ENCODE data around the gene CAPG. TPM values are rescaled to one million over a fixed set of nuclear protein-coding genes. Genes with fewer than 3 reads are reported as not detected.
"Not testable (repeated sequence)": the region's sequence is repeated elsewhere in the genome, so short reads cannot be mapped to it uniquely, and the experiment has no call there.

CAPG gene
- total RNA-seq, 1 donor from 2014 or later = 32.6 TPM

DNA sequence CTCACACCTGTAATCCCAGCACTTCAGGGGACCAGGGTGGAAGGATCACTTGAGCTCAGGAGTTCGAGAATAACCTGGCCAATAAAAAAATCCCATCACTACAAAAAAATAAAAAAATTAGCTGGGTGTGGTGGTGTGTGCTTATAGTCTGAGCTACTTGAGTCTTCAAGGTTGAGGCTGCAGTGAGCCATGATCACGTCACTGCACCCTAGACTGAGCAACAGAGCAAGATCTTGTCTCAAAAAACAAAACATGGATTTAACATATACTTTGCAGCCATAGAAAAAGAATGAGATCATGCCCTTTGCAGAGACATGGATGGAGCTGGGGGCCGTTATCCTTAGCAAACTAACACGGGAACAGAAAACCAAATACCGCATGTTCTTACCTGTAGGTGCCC lies 30.6 kb upstream of the CAPG start:
- Mint-ChIP-seq H3K9me3 (no peaks in the 10 kb centered on the region), H3K4me1 (peaks cover 22% of the 10 kb centered on the region), H3K27me3 (ENCODE audit: low read depth) (no peaks in the 10 kb centered on the region), H3K36me3 (ENCODE audit: low read depth) (no peaks in the 10 kb centered on the region), H3K4me3 (no peak overlapping the region), H3K27ac (ENCODE audit: unreplicated experiment) (no peak overlapping the region)
- no peak for DNase-seq (ENCODE audit: low read depth, low spot score)
- TF ChIP-seq, protein P1, sequence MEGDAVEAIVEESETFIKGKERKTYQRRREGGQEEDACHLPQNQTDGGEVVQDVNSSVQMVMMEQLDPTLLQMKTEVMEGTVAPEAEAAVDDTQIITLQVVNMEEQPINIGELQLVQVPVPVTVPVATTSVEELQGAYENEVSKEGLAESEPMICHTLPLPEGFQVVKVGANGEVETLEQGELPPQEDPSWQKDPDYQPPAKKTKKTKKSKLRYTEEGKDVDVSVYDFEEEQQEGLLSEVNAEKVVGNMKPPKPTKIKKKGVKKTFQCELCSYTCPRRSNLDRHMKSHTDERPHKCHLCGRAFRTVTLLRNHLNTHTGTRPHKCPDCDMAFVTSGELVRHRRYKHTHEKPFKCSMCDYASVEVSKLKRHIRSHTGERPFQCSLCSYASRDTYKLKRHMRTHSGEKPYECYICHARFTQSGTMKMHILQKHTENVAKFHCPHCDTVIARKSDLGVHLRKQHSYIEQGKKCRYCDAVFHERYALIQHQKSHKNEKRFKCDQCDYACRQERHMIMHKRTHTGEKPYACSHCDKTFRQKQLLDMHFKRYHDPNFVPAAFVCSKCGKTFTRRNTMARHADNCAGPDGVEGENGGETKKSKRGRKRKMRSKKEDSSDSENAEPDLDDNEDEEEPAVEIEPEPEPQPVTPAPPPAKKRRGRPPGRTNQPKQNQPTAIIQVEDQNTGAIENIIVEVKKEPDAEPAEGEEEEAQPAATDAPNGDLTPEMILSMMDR (conservative IDR thresholded peaks at IDR 0.05) = no peak

DNA sequence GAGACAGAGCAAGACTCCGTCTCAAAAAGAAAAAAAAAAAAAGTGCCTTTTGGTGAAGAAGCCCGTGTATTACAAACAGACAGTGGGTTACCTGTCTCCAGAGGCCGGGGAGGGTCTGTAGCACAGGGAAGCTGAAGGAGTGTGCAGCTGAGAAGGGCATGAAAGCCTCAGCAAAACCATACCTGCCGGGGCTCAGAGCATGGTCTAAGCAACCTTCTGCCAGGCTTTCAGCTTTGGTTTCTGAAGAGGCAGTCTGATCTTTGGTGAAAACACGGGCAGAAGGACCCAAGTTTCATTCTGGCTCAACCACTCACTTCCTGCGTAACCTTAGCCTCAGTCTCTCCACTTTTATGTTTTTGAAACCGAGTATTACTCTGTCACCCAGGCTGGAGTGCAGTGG lies 29.8 kb upstream of the CAPG start:
- Mint-ChIP-seq H3K4me3 (no peak overlapping the region), H3K27ac (ENCODE audit: unreplicated experiment) (no peak overlapping the region), H3K9me3 (no peaks in the 10 kb centered on the region), H3K4me1 (peaks cover 22% of the 10 kb centered on the region), H3K27me3 (ENCODE audit: low read depth) (no peaks in the 10 kb centered on the region), H3K36me3 (ENCODE audit: low read depth) (no peaks in the 10 kb centered on the region)
- DNase-seq (ENCODE audit: low read depth, low spot score) = no peak
- TF ChIP-seq, protein P1 (conservative IDR thresholded peaks at IDR 0.05) = no peak

DNA sequence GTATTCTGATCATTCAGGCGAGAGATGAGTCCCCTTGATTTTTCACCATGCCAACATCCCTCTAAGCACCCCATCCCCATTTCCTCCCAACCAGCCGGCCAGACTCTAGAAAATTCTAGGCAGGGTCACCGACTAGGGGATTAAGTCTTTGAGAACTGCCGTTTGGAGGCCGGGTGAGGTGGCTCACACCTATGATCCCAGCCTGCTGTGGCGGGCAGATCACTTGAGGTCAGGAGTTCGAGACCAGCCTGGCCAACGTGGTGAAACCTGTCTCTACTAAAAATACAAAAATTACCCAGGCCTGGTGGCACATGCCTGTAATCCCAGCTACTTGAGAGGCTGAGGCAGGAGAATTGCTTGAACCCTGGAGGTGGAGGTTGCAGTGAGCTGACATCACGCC lies 29.4 kb upstream of the CAPG start:
- H3K4me1 Mint-ChIP-seq = peaks cover 22% of the 10 kb centered on the region
- not testable (repeated sequence) for DNase-seq (ENCODE audit: low read depth, low spot score); H3K4me3 Mint-ChIP-seq; H3K9me3 Mint-ChIP-seq; H3K36me3 Mint-ChIP-seq (ENCODE audit: low read depth); H3K27me3 Mint-ChIP-seq (ENCODE audit: low read depth); H3K27ac Mint-ChIP-seq (ENCODE audit: unreplicated experiment)

DNA sequence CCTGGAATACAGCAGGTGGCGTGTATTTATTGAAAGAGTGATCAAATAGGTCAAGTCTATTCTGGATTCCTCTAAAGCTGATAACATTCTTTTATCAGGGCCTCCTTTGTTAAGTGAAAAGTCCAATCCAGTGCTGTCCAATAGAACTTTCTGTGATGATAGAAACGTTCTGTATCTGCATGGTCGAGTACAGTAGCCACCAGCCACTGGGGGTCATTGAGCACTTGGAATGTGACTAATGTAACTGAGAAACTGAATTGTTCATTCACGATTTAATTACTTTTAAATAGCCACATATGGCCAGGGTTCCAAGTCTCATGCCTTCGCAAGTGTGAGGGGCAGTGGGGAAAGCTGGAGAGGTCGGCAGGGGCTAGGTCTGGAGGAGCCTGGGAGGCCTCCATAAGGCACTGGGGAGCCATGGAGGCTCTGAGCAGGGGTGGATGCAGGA lies 28.9 kb upstream of the CAPG start:
- no peak for DNase-seq (ENCODE audit: low read depth, low spot score)

DNA sequence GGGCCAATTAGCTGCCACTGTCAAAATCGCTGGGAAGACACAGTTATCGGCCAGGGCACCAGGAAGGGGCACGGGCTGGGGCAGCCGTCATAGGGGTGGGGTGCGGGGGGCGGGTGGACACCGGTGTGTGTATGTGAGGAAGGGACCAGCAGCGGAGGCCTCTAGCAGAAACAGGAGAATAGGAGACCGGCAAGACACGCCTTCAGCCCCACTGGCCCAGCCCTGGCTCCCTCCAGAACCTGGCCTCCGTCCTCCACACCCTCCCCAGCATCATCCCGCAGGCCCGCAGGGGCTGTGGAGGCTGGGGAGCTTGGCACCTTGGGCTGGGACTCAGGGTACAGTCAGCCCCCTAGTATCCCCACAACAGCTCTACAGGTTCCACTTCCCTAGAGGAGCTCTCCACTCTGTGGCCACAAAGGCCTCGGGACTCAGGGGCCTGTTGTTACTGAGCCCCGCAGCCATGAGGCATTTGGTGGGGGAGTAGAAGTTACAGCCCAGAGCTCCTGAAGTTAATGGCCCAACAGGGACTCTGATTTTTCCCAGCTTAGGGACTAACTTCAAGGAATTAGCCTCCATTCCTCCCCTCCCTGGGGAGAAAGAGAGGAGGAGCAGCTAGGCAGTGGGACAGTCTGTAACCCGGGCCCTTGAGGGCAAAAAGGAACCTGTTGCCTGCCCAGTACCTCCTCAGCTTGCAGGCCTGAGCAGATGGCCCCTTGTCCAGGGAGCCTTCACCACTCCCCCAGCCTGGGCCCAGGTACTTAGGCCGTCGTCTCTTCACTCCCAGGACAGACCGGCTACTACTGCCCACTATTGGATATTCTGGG lies 28.2 kb upstream of the CAPG start:
- Mint-ChIP-seq H3K9me3 (no peaks in the 10 kb centered on the region), H3K27me3 (ENCODE audit: low read depth) (no peaks in the 10 kb centered on the region)

More for the DNA sequence above, 28.9 kb upstream of the CAPG start:
- Mint-ChIP-seq H3K4me3 (peak overlapping the region; percentile 41), H3K36me3 (ENCODE audit: low read depth) (no peaks in the 10 kb centered on the region), H3K9me3 (no peaks in the 10 kb centered on the region), H3K4me1 (peaks cover 22% of the 10 kb centered on the region), H3K27me3 (ENCODE audit: low read depth) (no peaks in the 10 kb centered on the region), H3K27ac (ENCODE audit: unreplicated experiment) (no peak overlapping the region)
- TF ChIP-seq, protein P1 (conservative IDR thresholded peaks at IDR 0.05) = no peak

More for the DNA sequence above, 28.2 kb upstream of the CAPG start:
- H3K27ac Mint-ChIP-seq (ENCODE audit: unreplicated experiment) = peak overlapping the region; percentile 96
- no peak for DNase-seq (ENCODE audit: low read depth, low spot score)
- peaks cover 22% of the 10 kb centered on the region for H3K4me1 Mint-ChIP-seq
- no peaks in the 10 kb centered on the region for H3K36me3 Mint-ChIP-seq (ENCODE audit: low read depth)
- peak overlapping the region; percentile 77 for H3K4me3 Mint-ChIP-seq
- TF ChIP-seq, protein P1 (conservative IDR thresholded peaks at IDR 0.05) = no peak
